RWPE2 (cell line): ENCODE data around the gene DCST2.

ENCODE experiments used
- ATAC-seq: fragments of 200-7000 bp; cut with Tn5 transposase; 3 replicates; pipeline ENCODE4 v1.9.1; 2021; ENCODE audit warnings: low read depth
- DNase-seq: peaks from one replicate; pipeline ENCODE4 v3.0.0-alpha.2; 2020; ENCODE audit warnings: low spot score
- H3K27ac ChIP-seq: fragments of 450-650 bp; 2 replicates; pipeline ENCODE4 v1.5.1; 2017; ENCODE audit warnings: mild to moderate bottlenecking; ENCODE audit not compliant: poor library complexity, severe bottlenecking
- H3K27me3 ChIP-seq: fragments of 250-450 bp; sonication (Bioruptor Pico); 2 replicates; pipeline ENCODE4 v1.5.1; 2021; ENCODE audit warnings: mild to moderate bottlenecking, moderate library complexity; ENCODE audit not compliant: insufficient read depth, poor library complexity, severe bottlenecking
- H3K36me3 ChIP-seq: fragments of 250-450 bp; sonication (Bioruptor Pico); 2 replicates; pipeline ENCODE4 v1.5.1; 2020; ENCODE audit warnings: low read depth, mild to moderate bottlenecking, moderate library complexity
- H3K4me1 ChIP-seq: fragments of 250-450 bp; sonication (Bioruptor Pico); 2 replicates; pipeline ENCODE4 v1.5.1; 2021; ENCODE audit warnings: mild to moderate bottlenecking, moderate library complexity; ENCODE audit not compliant: insufficient read depth, poor library complexity, severe bottlenecking
- H3K4me3 ChIP-seq: fragments of 250-450 bp; sonication (Bioruptor Pico); 2 replicates; pipeline ENCODE4 v1.5.1; 2021; ENCODE audit warnings: mild to moderate bottlenecking, moderate library complexity; ENCODE audit not compliant: severe bottlenecking
- H3K9me3 ChIP-seq: fragments of 250-450 bp; sonication (Bioruptor Pico); 2 replicates; pipeline ENCODE4 v1.5.1; 2021; ENCODE audit warnings: mild to moderate bottlenecking, moderate library complexity; ENCODE audit not compliant: severe bottlenecking
- CTCF ChIP-seq: fragments of 450-650 bp; IDR thresholded peaks from one replicate; pipeline ENCODE4 v1.5.1; 2017; ENCODE audit warnings: mild to moderate bottlenecking, moderate library complexity; ENCODE audit not compliant: poor library complexity, severe bottlenecking

The DCST2 gene

GRCh38 chr1:155061381-155062150, 28.0 kb upstream of the DCST2 start:
- Histone ChIP-seq H3K4me1 (no peaks in the 10 kb centered on the region), H3K4me3 (no peak overlapping the region), H3K27ac (no peak overlapping the region), H3K36me3 (peaks cover 46% of the 10 kb centered on the region), H3K27me3 (no peaks in the 10 kb centered on the region), H3K9me3 (no peaks in the 10 kb centered on the region)
- DNase-seq, result peak; percentile 85
- peak; percentile 94 for TF ChIP-seq CTCF
- ATAC-seq, result peak; percentile 58

- no peaks in the 10 kb centered on the region for H3K27me3 ChIP-seq
- peaks cover 54% of the 10 kb centered on the region for H3K36me3 ChIP-seq
- TF ChIP-seq CTCF, result no peak
- H3K4me3 ChIP-seq, result no peak overlapping the region
- no peaks in the 10 kb centered on the region for H3K4me1 ChIP-seq
- ATAC-seq, result no peak
- no peak for DNase-seq
- no peak overlapping the region for H3K27ac ChIP-seq
- H3K9me3 ChIP-seq, result no peaks in the 10 kb centered on the region
Measured at GRCh38 chr1:155060736-155061135, 27.2 kb upstream of the DCST2 start.

- H3K4me1 ChIP-seq, result peaks cover 6% of the 10 kb centered on the region
- DNase-seq, result no peak
- no peaks in the 10 kb centered on the region for H3K27me3 ChIP-seq
- no peak for ATAC-seq
- H3K36me3 ChIP-seq, result peaks cover 84% of the 10 kb centered on the region
- H3K27ac ChIP-seq, result no peak overlapping the region
- no peak for TF ChIP-seq CTCF
- no peak overlapping the region for H3K4me3 ChIP-seq
- H3K9me3 ChIP-seq, result no peaks in the 10 kb centered on the region
Measured at GRCh38 chr1:155057788-155058211, 24.2 kb upstream of the DCST2 start.

GRCh38 chr1:155057104-155057503, 23.5 kb upstream of the DCST2 start:
- Histone ChIP-seq H3K27me3 (no peaks in the 10 kb centered on the region), H3K4me3 (no peak overlapping the region), H3K36me3 (peaks cover 79% of the 10 kb centered on the region), H3K9me3 (no peaks in the 10 kb centered on the region), H3K4me1 (peaks cover 6% of the 10 kb centered on the region), H3K27ac (no peak overlapping the region)
- DNase-seq (no peak), ATAC-seq (no peak)
- no peak for TF ChIP-seq CTCF

- ATAC-seq (no peak), DNase-seq (no peak)
- Histone ChIP-seq H3K36me3 (peaks cover 58% of the 10 kb centered on the region), H3K4me1 (peaks cover 14% of the 10 kb centered on the region), H3K4me3 (no peak overlapping the region), H3K9me3 (no peaks in the 10 kb centered on the region), H3K27me3 (no peaks in the 10 kb centered on the region), H3K27ac (peak overlapping the region; percentile 89)
- TF ChIP-seq CTCF, result no peak
Measured at GRCh38 chr1:155053531-155054105, 20.0 kb upstream of the DCST2 start.
